Lung (tissue), 12 donors: Measurements from ENCODE around the gene MED27. TPM values are rescaled to one million over a fixed set of nuclear protein-coding genes. Genes with fewer than 3 reads are reported as not detected.

Experiments
- ATAC-seq: fragments of 200-7000 bp; cut with Tn5 transposase; one replicate; pipeline ENCODE4 v1.9.1; 2020; ENCODE audit warnings: moderate number of reproducible peaks; ENCODE audit not compliant: insufficient read depth, low FRiP score
- DNase-seq, 3 donors: peaks; one replicate each; pipeline ENCODE4 v3.0.0-alpha.2; 2013 to 2017
- H3K27ac ChIP-seq, 2 donors: one replicate each; pipeline ENCODE4 v1.5.1; 2013; ENCODE audit warnings: mild to moderate bottlenecking in 2 of 2, moderate library complexity in 2 of 2, control low read depth in 1 of 2, inconsistent platforms in 1 of 2, low read depth in 1 of 2, low read length in 1 of 2
- H3K27me3 ChIP-seq, 3 donors: one replicate each; pipeline ENCODE4 v1.5.1; 2013; ENCODE audit warnings: low read length in 2 of 3; ENCODE audit not compliant: control insufficient read depth in 3 of 3, insufficient read depth in 3 of 3
- H3K36me3 ChIP-seq, 4 donors: one replicate each; pipeline ENCODE4 v1.5.1; 2013; ENCODE audit warnings: low read length in 4 of 4, mild to moderate bottlenecking in 1 of 4, moderate library complexity in 1 of 4; ENCODE audit not compliant: control insufficient read depth in 4 of 4, insufficient read depth in 4 of 4
- H3K4me1 ChIP-seq, 5 donors: one replicate each; pipeline ENCODE4 v1.5.1; 2013; ENCODE audit warnings: low read length in 5 of 5, mild to moderate bottlenecking in 2 of 5, moderate library complexity in 1 of 5; ENCODE audit not compliant: control insufficient read depth in 5 of 5, insufficient read depth in 5 of 5
- H3K4me3 ChIP-seq: one replicate; pipeline ENCODE4 v1.5.1; 2013; ENCODE audit warnings: mild to moderate bottlenecking, control low read depth, moderate library complexity
- H3K9ac ChIP-seq, 2 donors: one replicate each; pipeline ENCODE4 v1.5.1; 2013; ENCODE audit warnings: low read length in 2 of 2, control low read depth in 1 of 2; ENCODE audit not compliant: insufficient read depth in 1 of 2
- H3K9me3 ChIP-seq, 4 donors: one replicate each; pipeline ENCODE4 v1.5.1; 2013; ENCODE audit warnings: low read length in 3 of 4, mild to moderate bottlenecking in 1 of 4, moderate library complexity in 1 of 4; ENCODE audit not compliant: control insufficient read depth in 4 of 4, insufficient read depth in 3 of 4
- WGBS, 2 donors: extraction: QIAGEN DNeasy Blood & Tissue Kit; methylation state at CpG; one replicate each; pipeline ENCODE4 v1.1.7; 2013; 5-methylcytosine and 5-hydroxymethylcytosine counted together
- polyA plus RNA-seq, 2 donors: library from polyadenylated mRNA; stranded (reverse); fragments of 200-250 nt; gene quantifications; one replicate each; pipeline ENCODE4 v1.2.1, GENCODE V29; 2013
- total RNA-seq, 2 donors: library from RNA; depleted of rRNA in 1 of 2; stranded (reverse); fragments of >200 nt in 1 of 2; gene quantifications; one replicate each; pipeline ENCODE4 v1.2.1, GENCODE V29; 2014 to 2021
- TF ChIP-seq, protein P1 (sequence below): IDR thresholded peaks from 2 replicates; pipeline ENCODE4 v1.5.1; 2012; ENCODE audit warnings: mild to moderate bottlenecking; ENCODE audit errors: control extremely low read depth, extremely low read depth
- donor health status: control.
- donor health status: control.
- donor health status: Bipolar disorder and iron deficiency.
- donor health status: healthy.
- donor health status: DM: yes; HTN: yes; CAD: no.

Gene MED27
- total and polyA plus RNA-seq, 4 donors, result 9.8 to 22.3 (median 16.7) TPM

DNA sequence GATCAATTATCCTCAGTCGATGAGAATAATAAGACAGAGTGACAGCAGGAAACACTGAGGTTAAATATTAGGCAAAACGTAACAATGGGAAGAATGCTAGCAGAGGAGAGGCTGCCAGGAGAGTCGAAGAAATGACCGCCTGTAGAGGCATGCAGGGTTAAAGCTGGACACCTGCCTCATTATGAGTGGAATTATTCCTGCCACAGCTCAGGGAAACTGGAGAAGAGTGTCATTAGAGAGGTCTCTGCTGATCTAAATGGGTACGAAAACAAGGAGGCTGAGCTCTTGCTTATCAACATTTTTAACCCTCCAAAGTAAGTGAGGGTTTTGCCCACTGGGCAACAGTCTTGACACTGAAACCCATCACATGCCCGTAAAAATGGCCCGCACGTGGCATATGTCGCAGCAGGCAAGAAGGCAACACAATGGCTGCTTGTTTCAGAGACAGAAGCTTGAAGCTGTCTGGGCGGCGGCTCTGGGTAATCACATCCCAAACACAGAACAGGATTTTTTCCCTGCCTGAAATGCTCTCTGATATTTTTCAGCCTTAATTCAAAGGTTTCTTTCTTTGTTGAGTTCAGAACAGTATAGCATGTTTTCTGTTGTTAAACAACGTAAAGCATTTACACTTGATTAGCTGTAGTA, 118.7 kb downstream of the MED27 start:
- no peak for ATAC-seq
- Histone ChIP-seq H3K27ac (no peak overlapping the region), H3K9me3 (no peaks in the 10 kb centered on the region), H3K4me1 (peaks cover 0 to 10% (median 8%) of the 10 kb centered on the region in 5 donors), H3K9ac (no peak overlapping the region), H3K36me3 (peaks cover 0 to 6% (median 0%) of the 10 kb centered on the region in 4 donors), H3K27me3 (no peaks in the 10 kb centered on the region), H3K4me3 (no peak overlapping the region)
- DNase-seq, result no peak
- TF ChIP-seq, protein P1, sequence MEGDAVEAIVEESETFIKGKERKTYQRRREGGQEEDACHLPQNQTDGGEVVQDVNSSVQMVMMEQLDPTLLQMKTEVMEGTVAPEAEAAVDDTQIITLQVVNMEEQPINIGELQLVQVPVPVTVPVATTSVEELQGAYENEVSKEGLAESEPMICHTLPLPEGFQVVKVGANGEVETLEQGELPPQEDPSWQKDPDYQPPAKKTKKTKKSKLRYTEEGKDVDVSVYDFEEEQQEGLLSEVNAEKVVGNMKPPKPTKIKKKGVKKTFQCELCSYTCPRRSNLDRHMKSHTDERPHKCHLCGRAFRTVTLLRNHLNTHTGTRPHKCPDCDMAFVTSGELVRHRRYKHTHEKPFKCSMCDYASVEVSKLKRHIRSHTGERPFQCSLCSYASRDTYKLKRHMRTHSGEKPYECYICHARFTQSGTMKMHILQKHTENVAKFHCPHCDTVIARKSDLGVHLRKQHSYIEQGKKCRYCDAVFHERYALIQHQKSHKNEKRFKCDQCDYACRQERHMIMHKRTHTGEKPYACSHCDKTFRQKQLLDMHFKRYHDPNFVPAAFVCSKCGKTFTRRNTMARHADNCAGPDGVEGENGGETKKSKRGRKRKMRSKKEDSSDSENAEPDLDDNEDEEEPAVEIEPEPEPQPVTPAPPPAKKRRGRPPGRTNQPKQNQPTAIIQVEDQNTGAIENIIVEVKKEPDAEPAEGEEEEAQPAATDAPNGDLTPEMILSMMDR, result no peak
- WGBS, 2 donors, result 76 to 81% methylated on average over 12 of the region's 12 CpGs

DNA sequence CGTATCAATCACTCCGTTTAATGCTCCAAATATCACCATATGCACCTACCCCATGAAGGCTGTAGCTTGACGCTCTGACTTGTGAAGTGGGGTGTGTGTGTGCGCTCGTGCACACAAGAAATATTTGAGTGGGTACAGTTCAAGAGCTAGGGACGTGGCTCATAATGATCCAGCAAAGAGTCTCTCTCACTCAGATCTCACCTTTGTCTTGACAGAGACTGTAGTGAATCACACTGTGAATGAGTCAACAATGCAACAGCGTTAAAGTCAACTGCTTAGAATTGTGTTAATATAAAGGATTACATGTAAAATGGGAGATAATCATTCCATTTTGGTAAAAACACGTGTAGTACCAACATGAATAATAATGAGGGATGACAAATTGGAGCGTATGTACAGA, 119.4 kb downstream of the MED27 start:
- ATAC-seq (no peak), DNase-seq (no peak)
- no peaks in the 10 kb centered on the region for H3K9me3 ChIP-seq
- TF ChIP-seq, protein P1, result no peak
- 87 to 92% methylated on average over 9 of the region's 9 CpGs for WGBS, 2 donors
- no peaks in the 10 kb centered on the region for H3K27me3 ChIP-seq
- no peak overlapping the region for H3K27ac ChIP-seq
- no peak overlapping the region for H3K4me3 ChIP-seq
- H3K36me3 ChIP-seq, result peaks cover 0 to 6% (median 0%) of the 10 kb centered on the region in 4 donors
- peaks cover 0 to 10% (median 8%) of the 10 kb centered on the region in 5 donors for H3K4me1 ChIP-seq
- no peak overlapping the region for H3K9ac ChIP-seq

DNA sequence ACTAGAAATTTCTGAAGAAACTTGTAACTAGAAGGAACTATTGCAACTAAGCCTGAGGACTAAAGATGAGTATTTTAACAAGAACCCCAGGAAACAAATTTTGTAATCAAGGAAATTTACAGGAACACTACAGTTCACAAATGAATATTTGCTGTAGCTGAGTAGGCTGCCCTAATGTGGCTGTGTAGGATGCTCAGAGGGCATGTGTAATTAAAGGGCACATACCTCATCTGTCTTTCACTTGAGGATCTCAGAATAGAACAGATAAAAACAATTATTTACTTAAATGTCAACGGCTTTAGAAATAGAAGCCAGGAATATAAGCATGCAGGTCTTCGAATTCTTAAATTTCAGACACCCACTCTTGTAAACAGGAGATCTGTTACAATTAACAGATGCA, 119.8 kb downstream of the MED27 start:
- WGBS, 2 donors, result 87 to 91% methylated on average over 2 of the region's 2 CpGs
- no peak for ATAC-seq

More for the DNA sequence above, 119.8 kb downstream of the MED27 start:
- TF ChIP-seq, protein P1, result no peak
- Histone ChIP-seq H3K4me3 (no peak overlapping the region), H3K27ac (no peak overlapping the region), H3K9me3 (no peaks in the 10 kb centered on the region), H3K4me1 (peaks cover 0 to 10% (median 8%) of the 10 kb centered on the region in 5 donors), H3K36me3 (peaks cover 0 to 6% (median 0%) of the 10 kb centered on the region in 4 donors), H3K9ac (no peak overlapping the region), H3K27me3 (no peaks in the 10 kb centered on the region)
- no peak for DNase-seq
